GM18502 (cell line): ENCODE measurements around the gene REEP5.
A peak's percentile ranks its signal among the peaks of the same experiment; 100 is the strongest.
"Not testable (repeated sequence)": the region's sequence is repeated elsewhere in the genome, so short reads cannot be mapped to it uniquely, and the experiment has no call there.

ENCODE experiments used
- ATAC-seq: cut with Tn5 transposase; IDR thresholded peaks from one replicate; pipeline ENCODE4 v1.9.1; 2021; ENCODE audit warnings: mild to moderate bottlenecking; ENCODE audit not compliant: unreplicated experiment, poor library complexity

The REEP5 gene

GRCh38 chr5:112895682-112896081, 26.3 kb downstream of the REEP5 start:
- ATAC-seq, result no peak

- ATAC-seq, result no peak
Observed at GRCh38 chr5:112892776-112893175, 29.3 kb downstream of the REEP5 start.

GRCh38 chr5:112892066-112892465, 30.0 kb downstream of the REEP5 start:
- ATAC-seq, result not testable (repeated sequence)

- no peak for ATAC-seq
Observed at GRCh38 chr5:112886975-112887374, 35.1 kb downstream of the REEP5 start.

- no peak for ATAC-seq
Observed at GRCh38 chr5:112885001-112885400, 37.0 kb downstream of the REEP5 start.

- no peak for ATAC-seq
Observed at GRCh38 chr5:112883192-112883591, 38.8 kb downstream of the REEP5 start.

- no peak for ATAC-seq
Observed at GRCh38 chr5:112880219-112880964, 41.6 kb downstream of the REEP5 start.

GRCh38 chr5:112878760-112879159, 43.3 kb downstream of the REEP5 start:
- peak; percentile 57 for ATAC-seq

GRCh38 chr5:112878101-112878500, 43.9 kb downstream of the REEP5 start:
- ATAC-seq, result no peak

- no peak for ATAC-seq
Observed at GRCh38 chr5:112876362-112876761, 45.7 kb downstream of the REEP5 start.

GRCh38 chr5:112870966-112871365, 51.1 kb downstream of the REEP5 start:
- ATAC-seq, result no peak

- no peak for ATAC-seq
Observed at GRCh38 chr5:112869948-112870347, 52.1 kb downstream of the REEP5 start.

GRCh38 chr5:112867411-112867810, 54.6 kb downstream of the REEP5 start:
- ATAC-seq, result no peak

- ATAC-seq, result no peak
Observed at GRCh38 chr5:112866739-112867138, 55.3 kb downstream of the REEP5 start.

GRCh38 chr5:112865128-112865527, 56.9 kb downstream of the REEP5 start:
- ATAC-seq, result no peak

- no peak for ATAC-seq
Observed at GRCh38 chr5:112863549-112863948, 58.5 kb downstream of the REEP5 start.

GRCh38 chr5:112862085-112862484, 59.9 kb downstream of the REEP5 start:
- ATAC-seq, result no peak

- no peak for ATAC-seq
Observed at GRCh38 chr5:112861638-112861985, 60.4 kb downstream of the REEP5 start.

GRCh38 chr5:112860929-112861637, 60.9 kb downstream of the REEP5 start, which contains the start of gene SRP19:
TSS of gene SRP19 (plus strand) at chr5:112861287. CDS start at chr5:112861377, 90 bp downstream.
- peak; percentile 98 for ATAC-seq

- not testable (repeated sequence) for ATAC-seq
Observed at GRCh38 chr5:112860571-112860928, 61.5 kb downstream of the REEP5 start.

GRCh38 chr5:112857866-112858265, 64.2 kb downstream of the REEP5 start:
- no peak for ATAC-seq

- ATAC-seq, result no peak
Observed at GRCh38 chr5:112854651-112855050, 67.4 kb downstream of the REEP5 start.
